Measurements from ENCODE around the gene VEPH1. TPM values are rescaled to one million over a fixed set of nuclear protein-coding genes. Genes with fewer than 3 reads are reported as not detected.

VEPH1 gene
- total RNA-seq, 1 donor from 2014 or later: 10.8 TPM

DNA sequence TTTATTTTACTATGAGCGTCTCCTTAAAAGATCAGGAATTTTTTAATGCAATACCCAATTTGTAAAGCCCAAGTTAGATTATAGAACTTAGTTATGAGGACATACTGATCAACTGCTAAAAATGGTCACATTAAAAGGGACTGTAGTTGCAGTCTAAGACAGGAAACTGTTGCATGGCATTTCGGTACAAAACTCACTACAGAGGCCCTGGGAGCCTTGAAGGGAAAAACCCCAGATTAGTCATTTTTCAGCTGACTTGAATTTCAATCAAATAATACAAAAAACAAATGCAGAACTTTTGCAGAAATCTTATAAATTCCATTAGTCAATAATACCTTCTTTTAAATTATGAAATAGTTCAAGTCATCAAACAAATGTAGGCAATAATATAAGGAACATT, 73.5 kb downstream of the VEPH1 start:
- DNase-seq (ENCODE audit: low spot score): no peak

DNA sequence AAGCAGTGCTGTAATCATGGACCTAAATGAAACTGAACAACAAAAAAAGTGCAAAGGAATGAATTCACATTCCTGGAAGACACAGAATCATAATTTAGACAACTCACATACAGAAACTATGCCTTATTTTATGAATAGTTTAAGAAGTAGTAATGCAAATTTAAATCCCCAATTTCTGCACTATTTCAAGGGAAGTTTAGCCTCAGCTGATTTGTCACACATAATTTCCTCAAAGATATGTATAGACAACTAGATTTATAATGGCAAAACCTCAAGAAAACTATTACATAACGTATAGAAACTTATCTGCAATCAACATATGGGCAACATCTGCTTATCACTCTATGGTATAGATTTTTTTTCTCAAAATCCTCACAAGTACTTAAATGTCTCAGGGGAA, 74.4 kb downstream of the VEPH1 start:
- DNase-seq (ENCODE audit: low spot score): no peak

DNA sequence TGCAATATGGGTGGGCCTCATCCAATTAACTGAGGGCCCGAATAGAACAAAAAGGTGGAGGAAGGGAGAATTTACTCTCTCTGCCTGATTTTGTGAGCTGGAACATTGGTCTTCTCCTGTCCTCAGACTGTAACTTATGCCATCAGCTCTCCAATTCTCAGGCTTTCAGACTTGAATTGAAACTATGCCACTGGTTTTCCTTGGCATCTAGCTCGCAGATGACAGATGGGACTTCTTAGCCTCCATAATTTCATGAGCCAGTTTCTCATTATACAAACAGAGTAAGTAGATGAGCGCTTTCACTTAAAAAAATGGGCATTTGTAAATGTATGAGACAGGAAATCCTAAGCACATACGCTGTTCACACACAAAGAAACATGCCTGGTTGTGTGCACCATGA, 75.3 kb downstream of the VEPH1 start:
- DNase-seq (ENCODE audit: low spot score): no peak

DNA sequence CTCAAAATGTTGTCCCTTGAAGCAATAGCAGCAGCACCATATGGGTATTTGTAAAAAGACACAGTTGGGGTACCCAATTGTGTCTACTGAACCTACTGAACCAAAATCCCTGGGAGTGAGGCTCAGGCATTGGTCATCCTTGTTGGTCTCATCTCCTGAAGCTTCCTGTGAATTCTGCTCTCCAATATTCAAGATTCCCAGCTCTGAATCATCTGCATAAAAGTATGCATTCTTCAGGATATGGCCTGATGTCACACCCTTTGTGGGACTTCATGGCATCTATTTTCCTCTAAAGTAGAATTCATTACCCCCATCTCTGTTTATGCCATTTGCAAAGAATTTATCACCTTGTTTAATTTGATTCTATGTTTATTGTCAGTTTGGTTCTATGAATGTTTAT, 79.9 kb downstream of the VEPH1 start:
- no peak for DNase-seq (ENCODE audit: low spot score)

DNA sequence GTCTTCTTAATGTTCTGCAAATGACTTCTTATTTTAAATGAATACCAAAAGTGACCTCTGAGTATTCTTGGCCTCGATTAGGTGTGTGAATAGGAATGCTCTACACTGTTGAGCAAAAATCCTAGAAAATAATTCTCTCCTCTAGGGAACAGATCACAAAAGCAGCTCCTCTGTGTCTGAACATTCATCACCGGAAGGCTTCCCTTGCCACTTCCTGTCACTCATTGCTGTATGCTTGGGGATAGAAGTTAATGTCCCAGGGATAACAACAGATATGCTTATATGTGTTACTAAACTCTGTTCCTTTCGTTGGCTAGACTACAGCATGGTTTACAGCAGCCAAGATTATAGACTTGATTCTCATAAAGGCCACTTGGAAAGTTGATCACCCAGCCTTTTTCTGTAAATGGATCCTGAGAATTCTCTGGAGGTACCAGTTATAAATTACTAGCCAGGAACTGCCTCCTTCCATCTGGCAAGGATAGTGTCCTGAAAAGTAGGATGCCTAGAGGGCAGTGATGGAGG, 82.5 kb downstream of the VEPH1 start:
- no peak for DNase-seq (ENCODE audit: low spot score)

DNA sequence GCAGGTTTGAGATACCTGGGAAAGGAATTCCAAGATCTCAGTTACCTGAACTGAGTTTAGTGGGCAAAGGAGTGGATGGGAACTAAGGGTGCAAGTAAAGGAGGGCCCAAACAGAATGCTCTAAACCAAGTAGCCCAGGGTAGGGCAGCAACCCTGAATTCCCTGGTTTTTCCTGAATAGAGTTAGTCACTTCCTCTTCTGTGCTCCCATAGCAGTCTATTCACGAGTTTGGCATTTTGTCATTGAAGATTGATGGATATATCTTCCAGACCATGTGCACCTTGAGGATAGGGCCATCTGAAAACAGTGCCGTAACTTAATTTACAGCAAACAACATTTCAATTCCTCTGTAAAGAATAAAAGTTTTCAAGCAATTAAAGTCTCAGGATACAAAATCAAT, 85.1 kb downstream of the VEPH1 start:
- no peak for DNase-seq (ENCODE audit: low spot score)

DNA sequence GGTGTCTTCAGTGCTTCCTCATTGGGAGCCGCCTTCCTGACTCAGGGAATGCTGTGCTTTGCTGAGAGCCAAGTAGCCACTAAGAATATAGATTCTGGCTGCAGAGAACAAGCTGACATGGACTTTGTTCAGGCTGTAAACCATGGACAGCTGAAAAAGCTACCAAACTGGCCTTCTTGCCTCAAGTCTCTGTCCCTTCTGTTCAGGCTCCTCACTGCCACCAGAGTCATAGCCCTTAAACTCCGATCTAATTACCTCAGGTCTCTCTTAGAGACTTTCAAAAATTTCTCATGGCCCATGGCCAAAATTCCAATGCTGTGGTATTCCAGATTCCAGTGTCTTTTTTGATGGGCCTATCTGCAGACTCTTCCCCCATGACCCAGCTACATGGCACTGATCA, 86.0 kb downstream of the VEPH1 start:
- DNase-seq (ENCODE audit: low spot score): no peak

- no peak for DNase-seq (ENCODE audit: low spot score)
These were observed 86.7 kb downstream of the VEPH1 start for GRCh38 chr3:157416347-157417087.

- no peak for DNase-seq (ENCODE audit: low spot score)
These were observed 88.4 kb downstream of the VEPH1 start for GRCh38 chr3:157414861-157415260.

DNA sequence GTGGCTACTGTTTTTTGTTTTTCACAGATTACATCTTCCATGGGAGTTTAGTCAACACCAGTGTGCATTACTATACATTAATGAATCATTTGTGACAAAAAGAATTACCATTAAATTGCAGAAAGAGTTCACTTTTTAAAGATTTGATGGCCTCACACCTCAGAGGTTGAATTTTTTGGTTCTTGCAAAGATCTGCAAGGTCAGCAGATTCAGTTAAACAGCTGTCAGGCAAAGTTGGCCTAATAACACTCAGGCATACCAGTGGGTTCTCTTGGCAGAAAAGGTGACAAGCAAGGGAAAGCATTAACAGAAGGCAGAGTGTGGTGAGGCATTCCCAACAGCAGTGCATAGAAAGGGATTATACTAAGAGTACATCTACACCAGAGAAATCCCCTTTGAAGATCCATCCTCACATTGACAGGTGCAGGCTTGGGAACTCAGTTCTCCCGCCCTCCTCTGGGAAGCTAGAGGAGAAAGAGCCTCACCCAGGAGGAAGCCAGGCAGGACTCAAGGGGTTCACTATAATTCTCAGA, 90.8 kb downstream of the VEPH1 start:
- no peak for DNase-seq (ENCODE audit: low spot score)

- DNase-seq (ENCODE audit: low spot score): no peak
These were observed 92.3 kb downstream of the VEPH1 start for GRCh38 chr3:157410945-157411344.

GRCh38 chr3:157409516-157409915, 93.7 kb downstream of the VEPH1 start:
- DNase-seq (ENCODE audit: low spot score): no peak

DNA sequence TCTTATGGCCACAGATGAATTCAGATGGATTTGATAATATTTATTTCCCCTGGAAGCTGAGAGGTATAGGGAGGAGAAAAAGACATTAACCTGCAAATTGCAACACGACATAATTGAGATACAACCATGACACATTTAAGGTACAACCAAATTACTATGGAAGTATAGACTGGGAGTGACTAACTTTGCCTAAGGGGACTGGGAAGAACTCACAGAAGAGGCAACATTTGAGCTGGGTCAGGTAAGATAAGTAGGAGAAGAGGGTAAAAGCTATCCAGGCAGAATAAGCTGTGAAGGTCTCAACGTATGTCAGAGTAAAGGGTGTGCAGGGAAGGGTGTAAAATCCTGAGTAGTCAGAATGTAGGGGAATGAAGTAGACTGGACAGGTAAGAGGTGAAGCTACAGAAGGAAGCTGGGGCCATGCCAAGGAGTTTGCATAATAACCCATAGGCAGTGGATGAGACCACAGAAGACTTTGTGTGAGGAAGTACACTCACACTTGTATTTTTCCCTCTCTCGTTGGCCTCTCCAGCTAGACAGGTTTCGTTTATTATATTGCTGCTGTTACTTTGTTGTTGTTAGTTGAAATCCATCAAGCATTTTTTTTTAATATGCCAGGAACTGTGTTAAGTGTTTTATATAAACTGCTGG, 94.6 kb downstream of the VEPH1 start:
- no peak for DNase-seq (ENCODE audit: low spot score)

GRCh38 chr3:157407769-157408168, 95.4 kb downstream of the VEPH1 start:
- DNase-seq (ENCODE audit: low spot score): no peak

DNA sequence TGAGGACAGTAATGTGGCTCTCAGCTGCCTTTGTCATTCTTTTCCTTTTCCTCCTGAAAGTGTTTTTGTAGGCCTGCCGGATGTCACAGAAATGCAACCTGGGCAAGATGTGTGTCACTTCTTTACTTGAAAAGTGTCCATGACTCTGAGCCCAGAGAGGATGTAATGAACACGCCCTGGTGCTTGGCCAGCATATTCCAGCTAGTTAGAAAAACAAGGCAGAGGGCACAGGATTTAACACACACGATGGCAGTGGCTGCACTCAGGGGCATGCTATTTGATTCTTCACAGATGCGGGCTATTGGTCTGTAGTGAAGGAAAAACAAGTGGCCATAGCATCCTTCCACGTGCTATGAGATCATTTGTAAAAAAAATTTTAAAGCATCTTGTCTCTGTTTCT, 96.8 kb downstream of the VEPH1 start:
- no peak for DNase-seq (ENCODE audit: low spot score)

- DNase-seq (ENCODE audit: low spot score): no peak
These were observed 97.8 kb downstream of the VEPH1 start for GRCh38 chr3:157405457-157405856.

DNA sequence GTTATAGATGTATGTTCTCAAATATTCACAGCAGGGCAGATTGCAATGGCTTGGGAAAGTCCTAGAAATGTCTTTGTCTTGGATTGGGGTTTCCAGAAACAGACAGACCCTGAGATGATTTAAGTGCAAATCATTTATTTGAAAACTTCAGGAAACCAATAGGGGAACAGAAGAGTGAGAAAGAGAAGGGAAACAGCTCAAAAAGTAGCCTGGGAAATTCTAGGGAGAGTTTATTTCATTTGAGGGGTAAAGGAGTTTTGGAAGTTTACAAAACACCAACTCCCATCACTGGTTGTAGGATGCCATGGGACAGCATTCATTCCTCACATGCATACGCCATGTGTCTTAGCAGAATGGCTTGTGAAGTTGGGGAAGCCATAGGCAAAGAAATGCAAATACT, 98.8 kb downstream of the VEPH1 start:
- no peak for DNase-seq (ENCODE audit: low spot score)

DNA sequence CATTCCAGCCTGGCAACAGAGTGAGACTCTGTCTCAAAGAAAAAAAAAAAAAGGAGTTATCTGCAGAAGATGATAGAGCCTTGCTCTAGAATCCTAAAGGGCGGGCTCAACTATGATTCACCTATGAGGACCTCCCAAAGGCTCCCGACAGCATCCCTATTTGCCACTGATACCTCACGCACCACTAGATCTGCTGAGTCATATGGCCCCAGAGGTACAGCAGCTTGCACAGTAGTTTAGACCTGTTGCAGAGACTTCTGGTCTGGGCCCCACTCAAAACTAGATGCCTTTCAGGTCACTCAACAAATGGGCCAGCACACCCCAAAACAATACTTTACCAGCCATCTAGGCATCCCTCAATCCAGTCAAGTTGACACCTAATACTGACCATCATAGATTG, 104.6 kb downstream of the VEPH1 start:
- DNase-seq (ENCODE audit: low spot score): no peak

DNA sequence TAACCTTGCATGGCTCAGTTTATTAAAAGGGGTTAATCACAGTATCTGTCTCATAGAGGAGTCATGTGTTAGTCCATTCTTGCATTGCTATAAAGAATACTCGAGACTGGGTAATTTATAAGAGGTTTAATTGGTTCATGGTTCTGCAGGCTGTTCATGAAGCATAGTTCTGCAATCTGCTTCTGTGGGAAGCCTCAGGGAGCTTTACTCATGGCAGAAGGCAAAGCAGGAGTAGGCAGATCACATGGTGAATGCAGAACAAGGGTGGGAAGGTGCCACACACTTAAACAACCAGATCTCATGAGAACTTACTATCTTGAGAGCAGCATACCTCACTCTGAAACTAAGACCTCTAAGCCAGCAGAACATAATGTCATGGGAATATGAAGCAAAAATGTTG, 108.8 kb downstream of the VEPH1 start:
- no peak for DNase-seq (ENCODE audit: low spot score)

DNA sequence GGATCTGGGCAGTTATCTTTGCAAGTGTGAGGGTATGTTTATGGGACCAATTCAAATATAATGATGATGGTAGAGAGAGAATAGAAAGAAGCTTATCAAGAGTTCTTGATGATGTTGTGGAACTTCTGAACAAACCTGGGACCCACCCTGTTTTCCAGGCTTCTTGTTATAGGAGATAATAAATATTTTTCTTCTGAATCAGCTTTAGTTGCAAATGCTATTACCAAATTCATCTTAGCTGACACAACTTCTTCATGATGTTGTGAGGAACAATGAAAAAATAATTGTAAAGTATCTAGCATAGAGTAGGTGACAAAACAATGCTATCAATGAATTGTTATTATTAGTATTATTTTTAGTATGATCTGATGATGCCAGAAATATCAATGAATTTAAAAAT, 110.1 kb downstream of the VEPH1 start:
- no peak for DNase-seq (ENCODE audit: low spot score)

GRCh38 chr3:157392104-157392503, 111.1 kb downstream of the VEPH1 start:
- no peak for DNase-seq (ENCODE audit: low spot score)

GRCh38 chr3:157390713-157391515, 112.3 kb downstream of the VEPH1 start:
- DNase-seq (ENCODE audit: low spot score): no peak

All from ureter (tissue), 1 donor.